GM21576 (cell line): ENCODE measurements around the gene TPRKB.
"Not testable (repeated sequence)": the region's sequence is repeated elsewhere in the genome, so short reads cannot be mapped to it uniquely, and the experiment has no call there.

ENCODE experiments used
- ATAC-seq: cut with Tn5 transposase; IDR thresholded peaks from one replicate; pipeline ENCODE4 v1.9.1; 2021; ENCODE audit warnings: mild to moderate bottlenecking, moderate library complexity; ENCODE audit not compliant: unreplicated experiment

Gene TPRKB

GRCh38 chr2:73700661-73701447 lies 36.3 kb downstream of the TPRKB start:
- no peak for ATAC-seq

- no peak for ATAC-seq
These were observed 37.0 kb downstream of the TPRKB start for GRCh38 chr2:73700131-73700611.

- ATAC-seq: no peak
These were observed 37.7 kb downstream of the TPRKB start for GRCh38 chr2:73699437-73699836.

GRCh38 chr2:73698101-73698500 lies 39.0 kb downstream of the TPRKB start:
- ATAC-seq: no peak

- ATAC-seq: no peak
These were observed 39.5 kb downstream of the TPRKB start for GRCh38 chr2:73697606-73698005.

- ATAC-seq: not testable (repeated sequence)
These were observed 40.2 kb downstream of the TPRKB start for GRCh38 chr2:73696985-73697384.

- ATAC-seq: not testable (repeated sequence)
These were observed 40.6 kb downstream of the TPRKB start for GRCh38 chr2:73696521-73696920.

- peak; percentile 67 for ATAC-seq
These were observed 46.6 kb downstream of the TPRKB start for GRCh38 chr2:73690372-73691088.

- not testable (repeated sequence) for ATAC-seq
These were observed 48.7 kb downstream of the TPRKB start for GRCh38 chr2:73688494-73688893.

GRCh38 chr2:73685764-73686438 lies 51.2 kb downstream of the TPRKB start:
- ATAC-seq: no peak

GRCh38 chr2:73684905-73685304 lies 52.2 kb downstream of the TPRKB start:
- not testable (repeated sequence) for ATAC-seq

GRCh38 chr2:73684325-73684724 lies 52.8 kb downstream of the TPRKB start:
- not testable (repeated sequence) for ATAC-seq

GRCh38 chr2:73679951-73680571 lies 57.1 kb downstream of the TPRKB start:
- ATAC-seq: not testable (repeated sequence)
